ENCODE results near the gene LTF.

LTF gene

GRCh38 chr3:46472736-46473135, 8.0 kb upstream of the LTF start:
- no peaks in the 10 kb centered on the region for H3K27me3 ChIP-seq (ENCODE audit: control insufficient read depth in 3 of 3, insufficient read depth in 3 of 3, low read depth in 1 of 3, low read length in 3 of 3)
- H3K9ac ChIP-seq (ENCODE audit: low read depth, low read length, poor library complexity) = no peak overlapping the region
- WGBS, 2 donors (ENCODE audit: extremely low coverage in 2 of 2, insufficient read length in 2 of 2, insufficient replicate concordance in 1 of 2) = no CpG with 5 or more reads among the region's 2 CpGs
- H3K14ac ChIP-seq (ENCODE audit: low read length) = no peak overlapping the region
- H2BK12ac ChIP-seq (ENCODE audit: low read length) = no peak overlapping the region
- H4K8ac ChIP-seq (ENCODE audit: low read depth, low read length) = no peak overlapping the region
- H2AK5ac ChIP-seq (ENCODE audit: low read depth, low read length) = no peak overlapping the region
- no peak overlapping the region for H3K23ac ChIP-seq (ENCODE audit: low read depth, low read length, poor library complexity)
- H3K18ac ChIP-seq (ENCODE audit: low read length) = no peak overlapping the region
- H3K4me1 ChIP-seq (ENCODE audit: control insufficient read depth in 2 of 2, insufficient read depth in 1 of 2, low read depth in 1 of 2, low read length in 2 of 2) = no peaks in the 10 kb centered on the region
- H3K27ac ChIP-seq (replicated peaks; ENCODE audit: low read length) = no peak overlapping the region
- no peak overlapping the region for H2BK5ac ChIP-seq (ENCODE audit: low read length)
- H3K4me3 ChIP-seq (ENCODE audit: low read length in 2 of 2) = no peak overlapping the region
- H3K79me1 ChIP-seq (ENCODE audit: low read depth, low read length) = no peaks in the 10 kb centered on the region
- no peak overlapping the region for H3K4ac ChIP-seq (ENCODE audit: low read length)
- no peak overlapping the region for H2BK15ac ChIP-seq (ENCODE audit: low read length)
- H2BK120ac ChIP-seq (ENCODE audit: low read depth, low read length) = no peak overlapping the region
- H2AFZ ChIP-seq (ENCODE audit: low read length) = no peak overlapping the region
- peaks cover 0 to 2% of the 10 kb centered on the region in 2 donors for H3K9me3 ChIP-seq (replicated peaks in 1 of 2; ENCODE audit: control insufficient read depth in 2 of 2, insufficient read depth in 1 of 2, low read depth in 1 of 2, low read length in 2 of 2)
- H3K4me2 ChIP-seq (ENCODE audit: insufficient read depth, low read length, poor library complexity, severe bottlenecking) = no peak overlapping the region
- DNase-seq (ENCODE audit: low spot score) = no peak
- H4K91ac ChIP-seq (ENCODE audit: low read depth, low read length, poor library complexity) = no peak overlapping the region
- H3K36me3 ChIP-seq (replicated peaks in 1 of 2; ENCODE audit: control insufficient read depth in 2 of 2, insufficient read depth in 2 of 2, low read length in 2 of 2) = no peaks in the 10 kb centered on the region

- Histone ChIP-seq H2AK5ac (ENCODE audit: low read depth, low read length) (no peak overlapping the region), H3K4ac (ENCODE audit: low read length) (no peak overlapping the region), H2BK120ac (ENCODE audit: low read depth, low read length) (no peak overlapping the region), H2BK5ac (ENCODE audit: low read length) (no peak overlapping the region), H3K27me3 (ENCODE audit: control insufficient read depth in 3 of 3, insufficient read depth in 3 of 3, low read depth in 1 of 3, low read length in 3 of 3) (no peaks in the 10 kb centered on the region), H3K4me3 (ENCODE audit: low read length in 2 of 2) (no peak overlapping the region), H3K36me3 (replicated peaks in 1 of 2; ENCODE audit: control insufficient read depth in 2 of 2, insufficient read depth in 2 of 2, low read length in 2 of 2) (no peaks in the 10 kb centered on the region), H3K9me3 (replicated peaks in 1 of 2; ENCODE audit: control insufficient read depth in 2 of 2, insufficient read depth in 1 of 2, low read depth in 1 of 2, low read length in 2 of 2) (peaks cover 0 to 2% of the 10 kb centered on the region in 2 donors), H3K18ac (ENCODE audit: low read length) (no peak overlapping the region), H3K79me1 (ENCODE audit: low read depth, low read length) (no peaks in the 10 kb centered on the region), H3K4me1 (ENCODE audit: control insufficient read depth in 2 of 2, insufficient read depth in 1 of 2, low read depth in 1 of 2, low read length in 2 of 2) (no peaks in the 10 kb centered on the region), H3K27ac (replicated peaks; ENCODE audit: low read length) (no peak overlapping the region), H3K23ac (ENCODE audit: low read depth, low read length, poor library complexity) (no peak overlapping the region), H2BK15ac (ENCODE audit: low read length) (no peak overlapping the region), H3K4me2 (ENCODE audit: insufficient read depth, low read length, poor library complexity, severe bottlenecking) (no peak overlapping the region), H4K91ac (ENCODE audit: low read depth, low read length, poor library complexity) (no peak overlapping the region), H3K14ac (ENCODE audit: low read length) (no peak overlapping the region), H2BK12ac (ENCODE audit: low read length) (no peak overlapping the region), H4K8ac (ENCODE audit: low read depth, low read length) (no peak overlapping the region), H3K9ac (ENCODE audit: low read depth, low read length, poor library complexity) (no peak overlapping the region), H2AFZ (ENCODE audit: low read length) (no peak overlapping the region)
- DNase-seq (ENCODE audit: low spot score) = no peak
- no CpG with 5 or more reads among the region's 5 CpGs for WGBS, 2 donors (ENCODE audit: extremely low coverage in 2 of 2, insufficient read length in 2 of 2, insufficient replicate concordance in 1 of 2)
Measured at GRCh38 chr3:46471371-46471914, 6.7 kb upstream of the LTF start.

- Histone ChIP-seq H2BK12ac (ENCODE audit: low read length) (no peak overlapping the region), H3K23ac (ENCODE audit: low read depth, low read length, poor library complexity) (no peak overlapping the region), H3K9me3 (replicated peaks in 1 of 2; ENCODE audit: control insufficient read depth in 2 of 2, insufficient read depth in 1 of 2, low read depth in 1 of 2, low read length in 2 of 2) (peaks cover 0 to 2% of the 10 kb centered on the region in 2 donors), H3K4me1 (ENCODE audit: control insufficient read depth in 2 of 2, insufficient read depth in 1 of 2, low read depth in 1 of 2, low read length in 2 of 2) (no peaks in the 10 kb centered on the region), H4K91ac (ENCODE audit: low read depth, low read length, poor library complexity) (no peak overlapping the region), H3K4me2 (ENCODE audit: insufficient read depth, low read length, poor library complexity, severe bottlenecking) (no peak overlapping the region), H3K14ac (ENCODE audit: low read length) (no peak overlapping the region), H2BK120ac (ENCODE audit: low read depth, low read length) (no peak overlapping the region), H4K8ac (ENCODE audit: low read depth, low read length) (no peak overlapping the region), H3K36me3 (replicated peaks in 1 of 2; ENCODE audit: control insufficient read depth in 2 of 2, insufficient read depth in 2 of 2, low read length in 2 of 2) (no peaks in the 10 kb centered on the region), H3K9ac (ENCODE audit: low read depth, low read length, poor library complexity) (no peak overlapping the region), H2BK5ac (ENCODE audit: low read length) (no peak overlapping the region), H3K18ac (ENCODE audit: low read length) (peak overlapping the region; percentile 40), H3K27ac (replicated peaks; ENCODE audit: low read length) (no peak overlapping the region), H3K79me1 (ENCODE audit: low read depth, low read length) (no peaks in the 10 kb centered on the region), H3K4me3 (ENCODE audit: low read length in 2 of 2) (no peak overlapping the region), H2AFZ (ENCODE audit: low read length) (no peak overlapping the region), H3K4ac (ENCODE audit: low read length) (no peak overlapping the region), H2BK15ac (ENCODE audit: low read length) (no peak overlapping the region), H3K27me3 (ENCODE audit: control insufficient read depth in 3 of 3, insufficient read depth in 3 of 3, low read depth in 1 of 3, low read length in 3 of 3) (no peaks in the 10 kb centered on the region), H2AK5ac (ENCODE audit: low read depth, low read length) (no peak overlapping the region)
- no CpG with 5 or more reads among the region's 4 CpGs for WGBS, 2 donors (ENCODE audit: extremely low coverage in 2 of 2, insufficient read length in 2 of 2, insufficient replicate concordance in 1 of 2)
- DNase-seq (ENCODE audit: low spot score) = no peak
Measured at GRCh38 chr3:46470831-46471230, 6.1 kb upstream of the LTF start.

- H3K18ac ChIP-seq (ENCODE audit: low read length) = no peak overlapping the region
- no peak overlapping the region for H2BK15ac ChIP-seq (ENCODE audit: low read length)
- no peak overlapping the region for H4K8ac ChIP-seq (ENCODE audit: low read depth, low read length)
- no peaks in the 10 kb centered on the region for H3K4me1 ChIP-seq (ENCODE audit: control insufficient read depth in 2 of 2, insufficient read depth in 1 of 2, low read depth in 1 of 2, low read length in 2 of 2)
- WGBS, 2 donors (ENCODE audit: extremely low coverage in 2 of 2, insufficient read length in 2 of 2, insufficient replicate concordance in 1 of 2) = no CpG with 5 or more reads among the region's 3 CpGs
- no peak overlapping the region for H4K91ac ChIP-seq (ENCODE audit: low read depth, low read length, poor library complexity)
- H2AK5ac ChIP-seq (ENCODE audit: low read depth, low read length) = no peak overlapping the region
- H3K79me1 ChIP-seq (ENCODE audit: low read depth, low read length) = no peaks in the 10 kb centered on the region
- H3K27me3 ChIP-seq (ENCODE audit: control insufficient read depth in 3 of 3, insufficient read depth in 3 of 3, low read depth in 1 of 3, low read length in 3 of 3) = peaks cover 0 to 8% (median 0%) of the 10 kb centered on the region in 3 experiments
- no peak overlapping the region for H2BK5ac ChIP-seq (ENCODE audit: low read length)
- H3K36me3 ChIP-seq (replicated peaks in 1 of 2; ENCODE audit: control insufficient read depth in 2 of 2, insufficient read depth in 2 of 2, low read length in 2 of 2) = no peaks in the 10 kb centered on the region
- H2BK120ac ChIP-seq (ENCODE audit: low read depth, low read length) = no peak overlapping the region
- no peak overlapping the region for H3K4me3 ChIP-seq (ENCODE audit: low read length in 2 of 2)
- no peak for DNase-seq (ENCODE audit: low spot score)
- H3K23ac ChIP-seq (ENCODE audit: low read depth, low read length, poor library complexity) = no peak overlapping the region
- no peak overlapping the region for H3K4me2 ChIP-seq (ENCODE audit: insufficient read depth, low read length, poor library complexity, severe bottlenecking)
- no peak overlapping the region for H2AFZ ChIP-seq (ENCODE audit: low read length)
- H2BK12ac ChIP-seq (ENCODE audit: low read length) = no peak overlapping the region
- no peak overlapping the region for H3K9ac ChIP-seq (ENCODE audit: low read depth, low read length, poor library complexity)
- H3K4ac ChIP-seq (ENCODE audit: low read length) = no peak overlapping the region
- no peak overlapping the region for H3K27ac ChIP-seq (replicated peaks; ENCODE audit: low read length)
- H3K14ac ChIP-seq (ENCODE audit: low read length) = no peak overlapping the region
- peaks cover 0 to 2% of the 10 kb centered on the region in 2 donors for H3K9me3 ChIP-seq (replicated peaks in 1 of 2; ENCODE audit: control insufficient read depth in 2 of 2, insufficient read depth in 1 of 2, low read depth in 1 of 2, low read length in 2 of 2)
Measured at GRCh38 chr3:46469680-46470357, 5.1 kb upstream of the LTF start.

All from neuronal stem cell (in vitro differentiated cells).